Keratinocyte (primary cell): ENCODE measurements around the gene FGF22. TPM values are rescaled to one million over a fixed set of nuclear protein-coding genes. Genes with fewer than 3 reads are reported as not detected.

ENCODE experiments used
- DNase-seq: peaks from one replicate; pipeline ENCODE4 v3.0.0-alpha.2; 2011; ENCODE audit warnings: low read depth, missing footprints, low spot score
- FAIRE-seq: peaks from 2 replicates; lab custom pipeline; 2011; peaks lifted over from hg19 to GRCh38; lab: Jason Lieb, UNC
- H2AFZ ChIP-seq: 2 replicates; pipeline ENCODE4 v1.6.0; 2012; ENCODE audit warnings: low read length, control low read depth, inconsistent platforms; ENCODE audit not compliant: control insufficient read depth
- H3K27ac ChIP-seq: 2 replicates; pipeline ENCODE4 v1.5.1; 2011; ENCODE audit warnings: low read length; ENCODE audit not compliant: control insufficient read depth, insufficient read depth
- H3K27me3 ChIP-seq: 3 replicates; pipeline ENCODE4 v1.6.0; 2011; ENCODE audit warnings: low read length; ENCODE audit not compliant: control insufficient read depth, insufficient read depth; ENCODE audit errors: extremely low read depth
- H3K36me3 ChIP-seq, 2 experiments: 2 replicates in 1 of 2; 3 replicates in 1 of 2; pipeline ENCODE4 v1.5.1; 2011; ENCODE audit warnings: low read length in 2 of 2, mild to moderate bottlenecking in 1 of 2; ENCODE audit not compliant: control insufficient read depth in 2 of 2, insufficient read depth in 2 of 2; ENCODE audit errors: extremely low read depth in 1 of 2
- H3K4me1 ChIP-seq: 3 replicates; pipeline ENCODE4 v1.5.1; 2011; ENCODE audit warnings: low read length; ENCODE audit not compliant: control insufficient read depth, insufficient read depth; ENCODE audit errors: extremely low read depth
- H3K4me2 ChIP-seq: 3 replicates; pipeline ENCODE4 v1.6.0; 2011; ENCODE audit warnings: low read depth, low read length; ENCODE audit not compliant: control insufficient read depth, insufficient read depth; ENCODE audit errors: extremely low read depth
- H3K4me3 ChIP-seq, 3 experiments: fragments of 200-600 bp in 1 of 3; sonication (generic) in 1 of 3; 2 replicates in 2 of 3; 3 replicates in 1 of 3; pipeline ENCODE4 v1.5.1; 2011 to 2016; ENCODE audit warnings: low read length in 3 of 3, mild to moderate bottlenecking in 3 of 3, control low read depth in 2 of 3, inconsistent platforms in 1 of 3, low read depth in 1 of 3, mixed read lengths in 1 of 3, mixed run types in 1 of 3, moderate library complexity in 1 of 3; ENCODE audit not compliant: control insufficient read depth in 2 of 3, insufficient read depth in 2 of 3; ENCODE audit errors: extremely low read depth in 1 of 3
- H3K79me2 ChIP-seq: 2 replicates; pipeline ENCODE4 v1.6.0; 2012; ENCODE audit warnings: low read length; ENCODE audit not compliant: control insufficient read depth, insufficient read depth
- H3K9ac ChIP-seq: 3 replicates; pipeline ENCODE4 v1.6.0; 2011; ENCODE audit warnings: low read length; ENCODE audit not compliant: control insufficient read depth, insufficient read depth; ENCODE audit errors: extremely low read depth
- H3K9me1 ChIP-seq: 3 replicates; pipeline ENCODE4 v1.6.0; 2011; ENCODE audit warnings: low read length; ENCODE audit not compliant: control insufficient read depth, insufficient read depth; ENCODE audit errors: extremely low read depth
- H3K9me3 ChIP-seq: 2 replicates; pipeline ENCODE4 v1.5.1; 2012; ENCODE audit warnings: low read depth, low read length; ENCODE audit not compliant: control insufficient read depth
- H4K20me1 ChIP-seq: 3 replicates; pipeline ENCODE4 v1.6.0; 2011; ENCODE audit warnings: low read length; ENCODE audit not compliant: control insufficient read depth, insufficient read depth; ENCODE audit errors: extremely low read depth
- EZH2 ChIP-seq: IDR thresholded peaks from one replicate; pipeline ENCODE4 v1.6.1; 2012; ENCODE audit warnings: inconsistent platforms, mild to moderate bottlenecking, low read length, moderate library complexity
- dilution Hi-C: fragments of 300-500 bp; cut with MboI; formaldehyde crosslinking; loops from one replicate; pipeline ENCODE4 v1.7.0; 2020; ENCODE audit warnings: low sequenced_read_pairs; ENCODE audit not compliant: extremely low pct_ligation_motif_present
- polyA plus RNA-seq, 5 experiments: library from polyadenylated mRNA; depleted of rRNA in 3 of 5; stranded (reverse) in 3 of 5; stranded (forward) in 1 of 5; unstranded in 1 of 5; fragments of >200 nt; gene quantifications; 1 replicate in 1 of 5; 2 replicates in 3 of 5; 3 replicates in 1 of 5; pipeline versions ENCODE4 v1.2.1 to v1.2.3, GENCODE V29; 2011 to 2012; ENCODE audit warnings: missing spikeins in 2 of 5, low read depth in 1 of 5, low replicate concordance in 1 of 5
- TF ChIP-seq, protein P1 (sequence below), 3 experiments: IDR thresholded peaks in 1 of 3; conservative IDR thresholded peaks in 1 of 3; optimal IDR thresholded peaks in 1 of 3; 2 replicates in 2 of 3; 3 replicates in 1 of 3; pipeline versions ENCODE3 to v1.5.1; 2011; ENCODE audit warnings: low read length in 3 of 3, mild to moderate bottlenecking in 3 of 3, moderate library complexity in 2 of 3, control low read depth in 1 of 3, inconsistent platforms in 1 of 3; ENCODE audit not compliant: insufficient read depth in 2 of 3; ENCODE audit errors: extremely low read depth in 1 of 3

Gene FGF22
- polyA plus RNA-seq, 1 donor (not counting 4 experiments of a cell fraction or from before 2014, with no cell fraction given) = not detected

DNA sequence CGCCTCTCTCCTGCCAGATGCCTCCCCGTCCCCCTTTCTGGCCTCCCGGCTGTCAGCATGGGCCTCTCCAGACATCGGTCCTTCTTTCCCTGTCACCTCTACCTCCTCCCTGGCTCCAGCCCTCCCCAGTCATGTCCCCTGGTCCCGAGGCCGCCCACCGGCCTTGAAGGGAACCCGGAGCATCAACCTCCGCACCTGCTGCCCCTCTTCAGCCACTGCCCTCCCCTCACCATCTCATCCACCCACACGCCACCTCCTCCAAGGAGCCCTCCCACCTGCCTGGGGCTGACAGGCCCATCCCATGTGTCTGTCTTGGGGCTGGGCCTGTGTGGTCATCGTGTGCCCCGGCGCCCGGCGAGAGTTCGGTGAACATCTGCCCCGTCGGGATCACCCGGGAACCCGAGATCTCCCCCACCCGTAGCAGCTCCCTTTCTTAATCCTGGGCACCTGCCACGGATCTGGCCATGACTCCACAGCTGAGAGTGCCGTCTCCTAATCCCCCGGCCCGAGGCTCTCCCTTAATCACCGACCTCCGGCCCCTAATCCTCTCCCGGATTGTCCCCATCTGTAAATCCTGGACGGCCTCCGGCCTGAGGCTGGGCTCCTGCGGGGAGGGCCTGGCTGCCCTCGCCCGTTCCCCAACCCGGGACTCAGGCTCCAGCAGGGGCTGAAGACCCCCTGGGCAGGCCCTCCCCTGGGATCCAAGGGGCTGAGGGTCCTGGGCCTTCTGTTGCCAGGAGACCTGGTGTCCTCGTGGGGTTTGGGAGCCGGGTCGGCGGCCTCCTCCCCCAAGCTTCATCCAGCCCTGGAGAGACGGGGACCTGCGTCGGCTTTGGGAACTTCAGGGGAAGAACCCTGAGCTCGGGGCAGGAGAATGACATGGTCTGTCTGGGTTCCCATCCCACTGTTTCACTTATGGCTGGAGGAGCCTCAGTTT lies 44.1 kb upstream of the FGF22 start:
- FAIRE-seq = no peak
- H3K27ac ChIP-seq = no peak overlapping the region
- peaks cover 36% of the 10 kb centered on the region for H3K27me3 ChIP-seq
- H3K36me3 ChIP-seq = no peaks in the 10 kb centered on the region
- H3K4me1 ChIP-seq = no peaks in the 10 kb centered on the region
- no peaks in the 10 kb centered on the region for H3K9me3 ChIP-seq
- TF ChIP-seq, protein P1, sequence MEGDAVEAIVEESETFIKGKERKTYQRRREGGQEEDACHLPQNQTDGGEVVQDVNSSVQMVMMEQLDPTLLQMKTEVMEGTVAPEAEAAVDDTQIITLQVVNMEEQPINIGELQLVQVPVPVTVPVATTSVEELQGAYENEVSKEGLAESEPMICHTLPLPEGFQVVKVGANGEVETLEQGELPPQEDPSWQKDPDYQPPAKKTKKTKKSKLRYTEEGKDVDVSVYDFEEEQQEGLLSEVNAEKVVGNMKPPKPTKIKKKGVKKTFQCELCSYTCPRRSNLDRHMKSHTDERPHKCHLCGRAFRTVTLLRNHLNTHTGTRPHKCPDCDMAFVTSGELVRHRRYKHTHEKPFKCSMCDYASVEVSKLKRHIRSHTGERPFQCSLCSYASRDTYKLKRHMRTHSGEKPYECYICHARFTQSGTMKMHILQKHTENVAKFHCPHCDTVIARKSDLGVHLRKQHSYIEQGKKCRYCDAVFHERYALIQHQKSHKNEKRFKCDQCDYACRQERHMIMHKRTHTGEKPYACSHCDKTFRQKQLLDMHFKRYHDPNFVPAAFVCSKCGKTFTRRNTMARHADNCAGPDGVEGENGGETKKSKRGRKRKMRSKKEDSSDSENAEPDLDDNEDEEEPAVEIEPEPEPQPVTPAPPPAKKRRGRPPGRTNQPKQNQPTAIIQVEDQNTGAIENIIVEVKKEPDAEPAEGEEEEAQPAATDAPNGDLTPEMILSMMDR (optimal IDR thresholded peaks at IDR 0.05 in 1 of 3, IDR thresholded peaks at IDR 0.05 in 1 of 3, conservative IDR thresholded peaks at IDR 0.05 in 1 of 3; ENCODE audit: extremely low read depth in 1 of 3, insufficient read depth in 2 of 3, low read length in 3 of 3) = no peak
- no peak for TF ChIP-seq EZH2
- no peak overlapping the region for H2AFZ ChIP-seq
- no peaks in the 10 kb centered on the region for H3K79me2 ChIP-seq
- no peak overlapping the region for H3K4me2 ChIP-seq
- no peaks in the 10 kb centered on the region for H3K9me1 ChIP-seq
- peaks cover 4% of the 10 kb centered on the region for H4K20me1 ChIP-seq
- H3K4me3 ChIP-seq = no peak overlapping the region
- dilution Hi-C loops = no loop called here
- no peak for DNase-seq
- H3K9ac ChIP-seq = no peak overlapping the region

DNA sequence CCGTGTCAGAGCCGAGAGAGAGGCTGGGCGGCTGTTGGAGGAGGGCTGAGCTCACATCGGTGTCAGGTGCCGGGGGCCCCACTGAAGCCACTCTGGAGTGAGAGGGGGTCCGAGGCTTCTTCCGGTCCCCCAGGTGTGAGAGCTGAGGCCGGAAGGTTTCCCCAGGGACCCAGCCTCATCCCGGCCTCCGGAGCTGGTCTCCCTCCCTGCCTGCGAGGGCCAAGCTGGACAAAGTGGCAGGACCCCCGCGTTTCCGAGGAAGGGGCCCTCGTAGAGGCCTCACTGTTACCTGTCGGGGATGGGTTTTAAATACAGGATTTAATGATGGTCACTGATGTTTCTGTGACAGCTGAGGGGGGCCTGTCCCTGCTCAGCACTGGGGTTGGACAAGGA lies 43.4 kb upstream of the FGF22 start:
- no peak for FAIRE-seq
- Histone ChIP-seq H3K36me3 (no peaks in the 10 kb centered on the region), H3K4me3 (no peak overlapping the region), H3K79me2 (no peaks in the 10 kb centered on the region), H3K9me3 (no peaks in the 10 kb centered on the region), H4K20me1 (peaks cover 2% of the 10 kb centered on the region), H2AFZ (no peak overlapping the region), H3K27me3 (peaks cover 31% of the 10 kb centered on the region), H3K9ac (no peak overlapping the region), H3K27ac (no peak overlapping the region), H3K4me2 (no peak overlapping the region), H3K4me1 (no peaks in the 10 kb centered on the region), H3K9me1 (no peaks in the 10 kb centered on the region)
- dilution Hi-C loops = no loop called here
- no peak for TF ChIP-seq EZH2
- TF ChIP-seq, protein P1 (optimal IDR thresholded peaks at IDR 0.05 in 1 of 3, IDR thresholded peaks at IDR 0.05 in 1 of 3, conservative IDR thresholded peaks at IDR 0.05 in 1 of 3; ENCODE audit: extremely low read depth in 1 of 3, insufficient read depth in 2 of 3, low read length in 3 of 3) = no peak
- DNase-seq = no peak
